Gastrocnemius medialis (tissue), 4 donors: ENCODE results near the gene HPCA. TPM values are rescaled to one million over a fixed set of nuclear protein-coding genes. Genes with fewer than 3 reads are reported as not detected.

Source experiments
- ATAC-seq, 2 donors: fragments of 150-250 bp; one replicate each; pipeline ENCODE4 v1.9.1; 2016
- DNase-seq, 2 donors: peaks; one replicate each; pipeline ENCODE4 v3.0.0-alpha.2; 2019
- H3K27ac ChIP-seq, 4 donors: fragments of 200-600 bp; sonication (generic); 1 replicate in 1 of 4; 2 replicates in 3 of 4; pipeline ENCODE4 v1.5.1; 2016 to 2018; ENCODE audit warnings: mild to moderate bottlenecking in 2 of 4, moderate library complexity in 1 of 4
- H3K27me3 ChIP-seq, 3 donors: fragments of 200-600 bp; sonication (generic) in 2 of 3; 1 replicate in 1 of 3; 2 replicates in 2 of 3; pipeline versions ENCODE4 v1.5.1 to v1.6.0; 2016 to 2019; ENCODE audit warnings: mild to moderate bottlenecking in 1 of 3, moderate library complexity in 1 of 3
- H3K36me3 ChIP-seq, 2 donors: fragments of 200-600 bp; sonication (generic) in 1 of 2; one replicate each; pipeline ENCODE4 v1.5.1; 2017 to 2018
- H3K4me1 ChIP-seq, 2 donors: fragments of 200-600 bp; sonication (generic) in 1 of 2; one replicate each; pipeline ENCODE4 v1.5.1; 2016 to 2017; ENCODE audit warnings: mild to moderate bottlenecking in 2 of 2
- H3K4me3 ChIP-seq, 4 donors: fragments of 200-600 bp; sonication (generic) in 3 of 4; 1 replicate in 1 of 4; 2 replicates in 3 of 4; pipeline ENCODE4 v1.5.1; 2016 to 2019; ENCODE audit warnings: mild to moderate bottlenecking in 2 of 4
- H3K9me3 ChIP-seq, 3 donors: fragments of 200-600 bp; sonication (generic) in 2 of 3; 1 replicate in 1 of 3; 2 replicates in 2 of 3; pipeline ENCODE4 v1.5.1; 2016 to 2019
- POLR2A ChIP-seq, 2 donors: fragments of 450-650 bp; IDR thresholded peaks; one replicate each; pipeline ENCODE4 v1.6.1; 2017; ENCODE audit warnings: antibody characterized with exemption in 2 of 2, mild to moderate bottlenecking in 2 of 2, moderate library complexity in 2 of 2
- in situ Hi-C, 4 donors: fragments of 200-750 bp; cut with MboI; loops; one replicate each; pipeline versions ENCODE4 v1.15.0 to v1.8.0; 2017; ENCODE audit warnings: low sequenced_read_pairs in 4 of 4
- intact Hi-C: fragments of 100-400 bp; cut with DNase I; formaldehyde crosslinking; loops from one replicate; pipeline ENCODE4 v1.15.1; 2023; ENCODE audit warnings: low total_unique reads
- total RNA-seq, 4 donors: library from RNA; depleted of rRNA; stranded (reverse); fragments of >200 nt; gene quantifications; one replicate each; pipeline versions ENCODE4 v1.1.0 to v1.2.3, GENCODE V29; 2016
- TF ChIP-seq, protein P1 (sequence below), 5 experiments: fragments of 450-650 bp in 3 of 5; fragments of 200-600 bp in 2 of 5; sonication (generic) in 2 of 5; IDR thresholded peaks in 4 of 5; conservative IDR thresholded peaks in 1 of 5; 1 replicate in 4 of 5; 2 replicates in 1 of 5; pipeline ENCODE4 v1.5.1; 2016 to 2019; ENCODE audit warnings: antibody characterized with exemption in 5 of 5, mild to moderate bottlenecking in 3 of 5, moderate library complexity in 3 of 5

HPCA gene
- total RNA-seq, 4 donors from 2014 or later: not detected

GRCh38 chr1:32944180-32944579 lies 57.9 kb downstream of the HPCA start:
- no peak for ATAC-seq
- DNase-seq: no peak
- Histone ChIP-seq H3K27ac (no peak overlapping the region), H3K4me3 (no peak overlapping the region), H3K36me3 (peaks cover 5 to 76% of the 10 kb centered on the region in 2 donors), H3K4me1 (peaks cover 10 to 13% of the 10 kb centered on the region in 2 donors), H3K9me3 (no peaks in the 10 kb centered on the region), H3K27me3 (no peaks in the 10 kb centered on the region)
- in situ Hi-C loops: no loop called here
- intact Hi-C loops: no loop called here
- TF ChIP-seq POLR2A (IDR thresholded peaks at IDR 0.05): no peak
- TF ChIP-seq, protein P1, sequence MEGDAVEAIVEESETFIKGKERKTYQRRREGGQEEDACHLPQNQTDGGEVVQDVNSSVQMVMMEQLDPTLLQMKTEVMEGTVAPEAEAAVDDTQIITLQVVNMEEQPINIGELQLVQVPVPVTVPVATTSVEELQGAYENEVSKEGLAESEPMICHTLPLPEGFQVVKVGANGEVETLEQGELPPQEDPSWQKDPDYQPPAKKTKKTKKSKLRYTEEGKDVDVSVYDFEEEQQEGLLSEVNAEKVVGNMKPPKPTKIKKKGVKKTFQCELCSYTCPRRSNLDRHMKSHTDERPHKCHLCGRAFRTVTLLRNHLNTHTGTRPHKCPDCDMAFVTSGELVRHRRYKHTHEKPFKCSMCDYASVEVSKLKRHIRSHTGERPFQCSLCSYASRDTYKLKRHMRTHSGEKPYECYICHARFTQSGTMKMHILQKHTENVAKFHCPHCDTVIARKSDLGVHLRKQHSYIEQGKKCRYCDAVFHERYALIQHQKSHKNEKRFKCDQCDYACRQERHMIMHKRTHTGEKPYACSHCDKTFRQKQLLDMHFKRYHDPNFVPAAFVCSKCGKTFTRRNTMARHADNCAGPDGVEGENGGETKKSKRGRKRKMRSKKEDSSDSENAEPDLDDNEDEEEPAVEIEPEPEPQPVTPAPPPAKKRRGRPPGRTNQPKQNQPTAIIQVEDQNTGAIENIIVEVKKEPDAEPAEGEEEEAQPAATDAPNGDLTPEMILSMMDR (IDR thresholded peaks at IDR 0.05 in 4 of 5, conservative IDR thresholded peaks at IDR 0.05 in 1 of 5): no peak

Other genes starting within 250 kb of the HPCA start
- 10 to 100 TPM; 22.1 to 48.1 (median 27.1) TPM for gene ZBTB8OS, start 235.9 kb upstream of the HPCA start, total RNA-seq
- 10 to 100 TPM; 50.0 to 92.3 (median 53.0) TPM for gene RBBP4, start 235.3 kb upstream of the HPCA start, total RNA-seq
- 100 to 1,000 TPM in 3 of 4 donors, 10 to 100 TPM in 1; 68.3 to 252 (median 158) TPM for gene SYNC, start 183.7 kb upstream of the HPCA start, total RNA-seq
- 10 to 100 TPM; 37.8 to 59.4 (median 55.9) TPM for gene YARS1, start 69.1 kb upstream of the HPCA start, total RNA-seq
- gene S100PBP, start 68.8 kb upstream of the HPCA start, total RNA-seq: 10 to 100 TPM in 2 of 4 donors, 1 to 10 TPM in 2; 4.9 to 11.5 (median 9.9) TPM
- gene FNDC5, start 15.6 kb upstream of the HPCA start, total RNA-seq: 100 to 1,000 TPM in 3 of 4 donors, 10 to 100 TPM in 1; 39.6 to 274 (median 114) TPM
- gene TMEM54, start 14.9 kb downstream of the HPCA start, total RNA-seq: 1 to 10 TPM; 4.0 to 7.0 (median 4.8) TPM
- gene RNF19B, start 78.3 kb downstream of the HPCA start, total RNA-seq: 10 to 100 TPM; 22.7 to 34.4 (median 28.6) TPM
- gene AK2, start 150.4 kb downstream of the HPCA start, total RNA-seq: 100 to 1,000 TPM; 125 to 261 (median 152) TPM
- 1 to 10 TPM in 3 of 4 donors, under 1 TPM in 1; 0.52 to 3.1 (median 1.2) TPM for gene AZIN2, start 194.7 kb downstream of the HPCA start, total RNA-seq